IPS-NIHi7 (cell line): ENCODE data around the gene LHX4.

Experiments
- DNase-seq: peaks from one replicate; pipeline ENCODE4 v3.0.0; 2012; ENCODE audit warnings: mixed read lengths; ENCODE audit errors: extremely low spot score

The LHX4 gene

GRCh38 chr1:180243517-180244221 lies 13.6 kb downstream of the LHX4 start:
- DNase-seq, result no peak

GRCh38 chr1:180244840-180245239 lies 14.8 kb downstream of the LHX4 start:
- DNase-seq, result no peak

GRCh38 chr1:180246579-180246978 lies 16.5 kb downstream of the LHX4 start:
- no peak for DNase-seq

GRCh38 chr1:180247061-180247460 lies 17.0 kb downstream of the LHX4 start:
- DNase-seq, result no peak

- DNase-seq, result no peak
Measured at GRCh38 chr1:180247580-180247979, 17.5 kb downstream of the LHX4 start.

- no peak for DNase-seq
Measured at GRCh38 chr1:180248176-180248575, 18.1 kb downstream of the LHX4 start.

- peak; percentile 77 for DNase-seq
Measured at GRCh38 chr1:180248731-180249681, 18.9 kb downstream of the LHX4 start.

- no peak for DNase-seq
Measured at GRCh38 chr1:180249725-180250498, 19.8 kb downstream of the LHX4 start.

- DNase-seq, result no peak
Measured at GRCh38 chr1:180250499-180250770, 20.4 kb downstream of the LHX4 start.

DNA sequence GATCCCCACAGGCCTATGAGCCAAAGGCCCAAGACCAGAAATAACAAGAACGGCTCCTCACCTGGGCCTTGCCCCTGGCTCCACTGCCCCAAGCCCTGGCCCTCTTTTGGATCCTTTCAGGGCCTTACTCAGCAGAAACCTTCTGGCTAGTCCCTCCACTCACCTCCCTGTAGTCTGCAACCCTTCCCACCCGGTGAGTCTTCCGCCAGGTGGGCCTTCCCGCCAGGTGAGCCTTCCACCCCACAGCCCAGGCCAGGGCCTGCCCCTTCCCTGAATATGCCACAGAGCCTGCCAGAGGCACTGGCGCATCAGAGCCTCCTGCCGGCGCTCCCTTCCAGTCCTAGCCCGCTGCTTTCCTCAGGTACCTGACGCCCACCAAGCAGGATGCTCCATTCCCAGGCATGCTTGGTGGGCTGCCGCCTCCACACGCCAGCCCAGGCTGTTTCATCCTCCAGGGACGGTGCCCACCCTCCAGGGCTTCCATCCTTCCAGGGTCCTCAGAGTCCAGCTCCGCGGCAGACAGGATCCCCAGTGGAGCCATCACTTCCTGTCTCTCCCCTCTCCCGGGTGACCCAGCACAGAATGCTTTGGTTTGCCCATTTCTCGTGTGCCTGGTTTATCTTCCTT lies 20.9 kb downstream of the LHX4 start:
- no peak for DNase-seq

DNA sequence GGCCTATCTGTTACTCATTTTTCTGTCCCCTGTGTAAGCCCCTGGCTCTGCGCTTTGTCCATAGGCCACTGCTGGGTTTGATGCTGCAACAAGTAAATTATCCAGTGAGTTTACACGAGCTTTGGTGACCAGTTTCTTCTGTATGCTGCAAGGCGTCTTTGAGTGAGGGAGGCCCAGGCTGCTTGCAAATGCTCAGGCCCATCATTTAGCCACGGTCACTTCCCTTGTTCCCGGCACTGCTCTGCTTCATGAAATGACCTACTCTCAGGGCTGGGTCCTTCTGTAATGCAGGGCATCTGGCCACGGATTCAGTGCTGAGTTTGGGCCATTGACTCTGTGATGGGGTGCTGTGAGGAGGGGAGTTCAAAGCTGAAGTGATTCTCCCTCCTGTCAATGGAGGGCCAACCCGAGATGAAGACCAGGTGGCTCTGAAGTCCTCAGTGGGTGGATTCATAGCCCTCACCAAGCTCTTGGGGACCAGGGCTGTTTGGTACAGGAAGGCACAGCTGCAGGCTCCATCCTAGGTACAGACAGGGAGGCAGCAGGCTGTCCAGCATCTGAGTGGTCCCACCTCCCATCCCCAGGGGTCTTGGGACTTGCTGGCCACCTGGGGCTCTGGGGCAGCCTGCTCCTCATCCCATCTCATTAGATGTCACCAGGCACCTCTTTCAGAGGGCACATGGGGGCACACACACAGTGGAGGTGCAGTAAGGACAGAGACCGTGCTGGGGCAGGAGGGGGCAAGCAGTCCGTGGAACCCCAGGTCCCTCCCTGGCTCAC lies 21.7 kb downstream of the LHX4 start:
- DNase-seq, result no peak

DNA sequence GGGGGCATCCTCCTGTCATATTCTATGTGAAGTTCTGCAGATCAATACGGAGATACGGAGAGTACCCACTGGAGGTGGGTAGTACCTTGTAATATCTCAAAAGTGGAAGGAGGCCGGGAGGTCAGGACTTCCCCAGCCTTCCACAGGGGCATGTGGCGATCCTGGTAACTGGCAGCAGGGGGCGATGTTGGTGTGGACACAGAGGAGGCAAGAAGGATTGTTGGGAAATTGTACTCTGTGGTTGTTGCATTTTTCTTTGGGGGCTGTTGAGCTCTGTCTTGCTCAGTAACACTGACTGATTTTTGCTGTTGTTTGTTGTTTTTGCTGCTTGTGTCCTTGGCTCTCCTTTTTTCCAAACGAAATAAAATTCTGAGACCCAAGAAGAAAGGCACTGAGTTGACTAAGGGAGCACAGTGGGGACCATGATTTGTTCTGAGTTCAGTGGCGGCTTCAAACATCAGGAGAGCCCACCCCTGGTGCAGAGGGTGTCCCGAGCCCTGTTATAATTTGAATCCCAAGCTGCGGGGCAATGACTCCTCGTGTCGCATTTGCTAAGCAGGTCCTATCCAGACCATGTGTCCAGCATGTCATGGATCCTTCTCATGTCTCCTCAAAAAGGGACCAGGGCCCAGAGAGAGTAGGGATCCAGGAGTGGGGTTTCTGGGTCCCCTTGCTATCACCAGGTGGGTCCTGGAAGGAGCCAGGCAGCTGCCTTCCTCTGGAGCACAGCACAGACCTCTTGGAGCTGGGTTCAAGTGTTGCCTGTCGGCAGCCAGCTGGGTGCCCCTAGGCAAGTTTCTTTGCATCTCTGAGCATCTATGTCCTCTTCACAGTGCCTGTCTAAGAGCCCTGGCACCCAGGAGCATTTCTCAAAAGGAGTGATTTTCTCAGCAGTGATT lies 22.8 kb downstream of the LHX4 start:
- peak; percentile 75 for DNase-seq

GRCh38 chr1:180253585-180254495 lies 23.8 kb downstream of the LHX4 start:
- no peak for DNase-seq

GRCh38 chr1:180254496-180254819 lies 24.4 kb downstream of the LHX4 start:
- no peak for DNase-seq

DNA sequence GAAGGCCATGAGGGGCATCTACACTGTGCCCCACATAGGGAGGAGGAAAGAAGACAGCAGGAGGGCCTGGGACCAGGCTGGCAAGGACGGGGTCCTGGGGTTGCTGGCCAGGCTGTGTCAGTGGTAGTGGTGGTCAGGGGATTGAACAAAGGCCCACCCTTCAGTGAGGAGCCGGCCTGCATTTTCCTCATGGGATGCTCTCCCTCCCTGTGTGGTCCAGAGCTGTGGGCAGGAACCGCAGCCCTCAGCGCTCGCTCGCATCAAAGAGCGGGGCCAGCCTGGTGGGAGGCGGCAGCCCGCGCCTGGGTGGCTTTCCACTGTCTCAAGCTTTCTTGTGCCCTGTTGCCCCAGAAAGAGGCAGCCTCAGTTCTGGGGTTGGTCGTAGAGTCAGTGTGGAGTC lies 24.8 kb downstream of the LHX4 start:
- no peak for DNase-seq

GRCh38 chr1:180255536-180256340 lies 25.7 kb downstream of the LHX4 start:
- DNase-seq, result no peak

- no peak for DNase-seq
Measured at GRCh38 chr1:180256341-180257027, 26.4 kb downstream of the LHX4 start.

DNA sequence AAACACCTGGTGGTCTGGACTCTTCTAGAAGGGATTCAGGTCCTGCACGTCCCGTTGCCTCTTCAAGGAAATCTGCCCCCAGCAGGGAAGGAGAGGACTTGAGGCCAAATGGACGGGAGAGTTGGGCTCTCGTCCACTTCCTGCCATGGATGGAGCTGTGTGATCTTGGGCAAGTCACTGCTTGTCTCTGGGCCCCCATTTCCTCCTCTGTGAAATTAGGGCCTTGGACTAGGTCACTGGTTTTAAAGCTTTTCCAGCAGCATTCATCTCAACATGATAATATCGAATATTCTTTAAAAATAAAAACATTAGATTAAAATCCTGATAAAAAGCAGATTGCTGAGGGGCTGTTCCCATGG lies 26.9 kb downstream of the LHX4 start:
- no peak for DNase-seq
